NCI-H187 (cell line): ENCODE data around the gene SLC38A3.

Experiments
- DNase-seq, 2 experiments: peaks; one replicate each; lab custom pipeline; 2025; lab: John Stamatoyannopoulos, UW

The SLC38A3 gene

GRCh38 chr3:50268276-50268675, 63.2 kb downstream of the SLC38A3 start:
- DNase-seq: no peak

GRCh38 chr3:50268703-50269451, 63.8 kb downstream of the SLC38A3 start, which contains the start of gene SEMA3B:
Gene SEMA3B (plus strand): TSS chr3:50269147. CDS start chr3:50269241, 94 bp downstream.
- DNase-seq: no peak

- no peak for DNase-seq
Measured at GRCh38 chr3:50269460-50269859, 64.4 kb downstream of the SLC38A3 start.

- no peak for DNase-seq
Measured at GRCh38 chr3:50269977-50270413, 64.9 kb downstream of the SLC38A3 start.

- DNase-seq: no peak
Measured at GRCh38 chr3:50270422-50271224, 65.6 kb downstream of the SLC38A3 start.
